Astrocyte (in vitro differentiated cells and primary cell): ENCODE results near the gene PDGFRB. TPM values are rescaled to one million over a fixed set of nuclear protein-coding genes. Genes with fewer than 3 reads are reported as not detected.
A peak's percentile ranks its signal among the peaks of the same experiment; 100 is the strongest.

Source experiments
- DNase-seq: peaks from one replicate; pipeline ENCODE4 v3.0.0-alpha.2; 2010; ENCODE audit warnings: low read depth
- FAIRE-seq: peaks from 2 replicates; lab custom pipeline; 2011; peaks lifted over from hg19 to GRCh38; lab: Jason Lieb, UNC
- H2AFZ ChIP-seq: 2 replicates; pipeline ENCODE4 v1.6.0; 2012; ENCODE audit warnings: low read depth, low read length, inconsistent platforms
- H3K27ac ChIP-seq: 2 replicates; pipeline ENCODE4 v1.5.1; 2011; ENCODE audit warnings: low read depth, low read length, inconsistent platforms
- H3K27me3 ChIP-seq: 2 replicates; pipeline ENCODE4 v1.6.0; 2011; ENCODE audit warnings: low read length, inconsistent platforms; ENCODE audit not compliant: insufficient read depth
- H3K36me3 ChIP-seq: 2 replicates; pipeline ENCODE4 v1.5.1; 2011; ENCODE audit warnings: low read length, inconsistent platforms; ENCODE audit not compliant: insufficient read depth
- H3K4me1 ChIP-seq: 2 replicates; pipeline ENCODE4 v1.5.1; 2011; ENCODE audit warnings: low read length, inconsistent platforms; ENCODE audit not compliant: insufficient read depth
- H3K4me2 ChIP-seq: 2 replicates; pipeline ENCODE4 v1.6.0; 2012; ENCODE audit warnings: low read length, inconsistent platforms
- H3K4me3 ChIP-seq: 2 replicates; pipeline ENCODE4 v1.5.1; 2011; ENCODE audit warnings: low read depth, mild to moderate bottlenecking, low read length, inconsistent platforms; ENCODE audit not compliant: insufficient read depth
- H3K79me2 ChIP-seq: 2 replicates; pipeline ENCODE4 v1.6.0; 2012; ENCODE audit warnings: mild to moderate bottlenecking, low read length, inconsistent platforms; ENCODE audit not compliant: insufficient read depth
- H3K9ac ChIP-seq: 2 replicates; pipeline ENCODE4 v1.6.0; 2012; ENCODE audit warnings: mild to moderate bottlenecking, low read length, inconsistent platforms
- H3K9me3 ChIP-seq: 2 replicates; pipeline ENCODE4 v1.5.1; 2012; ENCODE audit warnings: low read depth, mild to moderate bottlenecking, low read length, inconsistent platforms; ENCODE audit not compliant: insufficient read depth
- H4K20me1 ChIP-seq: 2 replicates; pipeline ENCODE4 v1.6.0; 2012; ENCODE audit warnings: low read length, inconsistent platforms; ENCODE audit not compliant: insufficient read depth
- H3K27ac Mint-ChIP-seq: one replicate; pipeline ENCODE4 v1.8.0; 2021; ENCODE audit warnings: mild to moderate bottlenecking, mixed read lengths; ENCODE audit not compliant: unreplicated experiment
- H3K27me3 Mint-ChIP-seq: one replicate; pipeline ENCODE4 v1.8.0; 2021; ENCODE audit warnings: low read depth, mixed read lengths; ENCODE audit not compliant: unreplicated experiment
- H3K36me3 Mint-ChIP-seq: one replicate; pipeline ENCODE4 v1.8.0; 2021; ENCODE audit warnings: low read depth, mixed read lengths; ENCODE audit not compliant: unreplicated experiment
- H3K4me1 Mint-ChIP-seq: one replicate; pipeline ENCODE4 v1.8.0; 2021; ENCODE audit warnings: low read depth, mixed read lengths; ENCODE audit not compliant: unreplicated experiment
- H3K4me3 Mint-ChIP-seq: one replicate; pipeline ENCODE4 v1.8.0; 2021; ENCODE audit warnings: mild to moderate bottlenecking, moderate library complexity, mixed read lengths; ENCODE audit not compliant: unreplicated experiment
- H3K9me3 Mint-ChIP-seq: one replicate; pipeline ENCODE4 v1.8.0; 2021; ENCODE audit warnings: mild to moderate bottlenecking, mixed read lengths; ENCODE audit not compliant: unreplicated experiment
- CTCF ChIP-seq: IDR thresholded peaks from 2 replicates; pipeline ENCODE4 v1.5.1; 2011; ENCODE audit warnings: low read depth, mild to moderate bottlenecking, inconsistent platforms, low read length, moderate library complexity; ENCODE audit not compliant: insufficient read depth
- EZH2 ChIP-seq: IDR thresholded peaks from 2 replicates; pipeline ENCODE4 v1.6.1; 2012; ENCODE audit warnings: mild to moderate bottlenecking, low read length, inconsistent platforms; ENCODE audit not compliant: insufficient read depth
- total RNA-seq: library from RNA; stranded (reverse); gene quantifications from 2 replicates; pipeline ENCODE4 v1.2.1, GENCODE V29; 2021

Gene PDGFRB
- total RNA-seq, 1 donor from 2014 or later = 78.8 TPM

- TF ChIP-seq EZH2 = no peak
- no peak for TF ChIP-seq CTCF
- Mint-ChIP-seq H3K4me1 (no peaks in the 10 kb centered on the region), H3K9me3 (no peaks in the 10 kb centered on the region), H3K27ac (no peak overlapping the region), H3K4me3 (no peak overlapping the region), H3K36me3 (no peaks in the 10 kb centered on the region), H3K27me3 (peaks cover 81% of the 10 kb centered on the region)
- H3K4me2 ChIP-seq = no peak overlapping the region
- H2AFZ ChIP-seq = no peak overlapping the region
- H3K9me3 ChIP-seq = no peaks in the 10 kb centered on the region
- no peaks in the 10 kb centered on the region for H3K79me2 ChIP-seq
- FAIRE-seq (no peak), DNase-seq (no peak)
- H3K36me3 ChIP-seq = no peaks in the 10 kb centered on the region
- H4K20me1 ChIP-seq = no peaks in the 10 kb centered on the region
- H3K4me1 ChIP-seq = peaks cover 5% of the 10 kb centered on the region
- peaks cover 53% of the 10 kb centered on the region for H3K27me3 ChIP-seq
- H3K9ac ChIP-seq = no peak overlapping the region
- no peak overlapping the region for H3K27ac ChIP-seq
- H3K4me3 ChIP-seq = no peak overlapping the region
These were observed 36.8 kb upstream of the PDGFRB start for GRCh38 chr5:150192462-150192861.

- no peak overlapping the region for H3K9ac ChIP-seq
- no peaks in the 10 kb centered on the region for H3K36me3 ChIP-seq
- no peak overlapping the region for H3K4me3 ChIP-seq
- no peaks in the 10 kb centered on the region for H4K20me1 ChIP-seq
- Mint-ChIP-seq H3K4me1 (no peaks in the 10 kb centered on the region), H3K9me3 (no peaks in the 10 kb centered on the region), H3K27me3 (peaks cover 89% of the 10 kb centered on the region), H3K27ac (no peak overlapping the region), H3K4me3 (peak overlapping the region; percentile 60), H3K36me3 (no peaks in the 10 kb centered on the region)
- no peak overlapping the region for H2AFZ ChIP-seq
- no peak for FAIRE-seq
- H3K27me3 ChIP-seq = peaks cover 59% of the 10 kb centered on the region
- no peaks in the 10 kb centered on the region for H3K79me2 ChIP-seq
- no peak overlapping the region for H3K4me2 ChIP-seq
- TF ChIP-seq CTCF (no peak), EZH2 (no peak)
- DNase-seq = no peak
- H3K27ac ChIP-seq = no peak overlapping the region
- H3K9me3 ChIP-seq = no peaks in the 10 kb centered on the region
- peaks cover 5% of the 10 kb centered on the region for H3K4me1 ChIP-seq
These were observed 35.3 kb upstream of the PDGFRB start for GRCh38 chr5:150190987-150191386.

- no peak for DNase-seq
- peaks cover 59% of the 10 kb centered on the region for H3K27me3 ChIP-seq
- H3K36me3 ChIP-seq = no peaks in the 10 kb centered on the region
- peak overlapping the region; percentile 41 for H3K4me2 ChIP-seq
- no peak overlapping the region for H3K27ac Mint-ChIP-seq
- no peak overlapping the region for H3K9ac ChIP-seq
- FAIRE-seq = no peak
- H3K27me3 Mint-ChIP-seq = peaks cover 91% of the 10 kb centered on the region
- H3K9me3 ChIP-seq = no peaks in the 10 kb centered on the region
- no peak overlapping the region for H2AFZ ChIP-seq
- no peaks in the 10 kb centered on the region for H3K9me3 Mint-ChIP-seq
- no peak overlapping the region for H3K27ac ChIP-seq
- peaks cover 5% of the 10 kb centered on the region for H3K4me1 ChIP-seq
- peaks cover 2% of the 10 kb centered on the region for H3K36me3 Mint-ChIP-seq
- H3K4me3 ChIP-seq = no peak overlapping the region
- H3K4me3 Mint-ChIP-seq = peak overlapping the region; percentile 60
- no peaks in the 10 kb centered on the region for H3K79me2 ChIP-seq
- TF ChIP-seq CTCF (no peak), EZH2 (peak; percentile 13)
- no peaks in the 10 kb centered on the region for H4K20me1 ChIP-seq
- no peaks in the 10 kb centered on the region for H3K4me1 Mint-ChIP-seq
These were observed 34.9 kb upstream of the PDGFRB start for GRCh38 chr5:150190503-150190979.
